ENCODE results near the gene ELL2.
"Not testable (repeated sequence)": the region's sequence is repeated elsewhere in the genome, so short reads cannot be mapped to it uniquely, and the experiment has no call there.

Gene ELL2

DNA sequence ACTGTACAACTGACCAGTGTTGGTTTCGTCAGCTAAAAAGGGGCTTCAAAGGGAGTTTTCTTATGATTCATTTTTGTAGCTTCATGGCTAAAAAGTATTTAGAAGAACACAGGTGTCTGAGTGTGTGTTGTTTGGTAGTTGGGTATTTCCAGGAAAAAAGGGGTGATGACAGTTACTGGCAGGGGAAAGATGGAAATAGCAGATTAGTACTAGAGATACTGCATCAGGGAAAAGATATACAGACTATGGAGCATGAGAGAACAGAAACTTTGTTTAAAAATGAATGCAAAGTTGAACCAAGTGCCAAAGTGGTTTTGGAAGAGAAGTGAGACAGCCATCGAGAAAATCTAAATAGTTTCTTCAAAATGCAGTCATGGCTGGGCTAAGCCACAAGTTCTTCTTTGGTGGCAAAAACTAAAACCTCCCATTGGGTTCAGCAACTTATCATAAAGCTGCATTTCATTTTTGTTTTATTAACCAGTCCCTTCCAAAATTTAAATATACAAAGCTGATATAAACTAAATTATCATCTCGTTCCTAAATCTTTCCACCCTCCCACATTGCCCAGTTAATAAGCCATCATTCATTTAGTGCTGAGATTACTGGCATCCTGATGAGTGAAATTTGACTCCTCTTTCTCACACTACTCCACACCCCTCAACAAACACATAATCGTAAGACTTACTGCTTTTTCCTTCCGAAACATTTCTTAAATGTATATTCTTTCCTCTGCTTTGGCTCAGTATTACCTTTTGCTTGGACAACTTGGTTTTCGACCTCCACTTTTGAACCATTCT, 33.5 kb downstream of the ELL2 start:
- DNase-seq = no peak

DNA sequence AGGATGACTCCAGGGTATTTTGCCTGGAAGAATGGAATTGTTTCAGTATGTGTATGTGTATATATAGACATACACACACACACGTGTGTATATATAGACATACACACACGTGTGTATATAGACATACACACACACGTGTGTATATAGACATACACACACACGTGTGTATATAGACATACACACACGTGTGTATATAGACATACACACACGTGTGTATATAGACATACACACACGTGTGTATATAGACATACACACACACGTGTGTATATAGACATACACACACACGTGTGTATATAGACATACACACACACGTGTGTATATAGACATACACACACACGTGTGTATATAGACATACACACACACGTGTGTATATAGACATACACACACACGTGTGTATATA, 34.4 kb downstream of the ELL2 start:
- DNase-seq = not testable (repeated sequence)

DNA sequence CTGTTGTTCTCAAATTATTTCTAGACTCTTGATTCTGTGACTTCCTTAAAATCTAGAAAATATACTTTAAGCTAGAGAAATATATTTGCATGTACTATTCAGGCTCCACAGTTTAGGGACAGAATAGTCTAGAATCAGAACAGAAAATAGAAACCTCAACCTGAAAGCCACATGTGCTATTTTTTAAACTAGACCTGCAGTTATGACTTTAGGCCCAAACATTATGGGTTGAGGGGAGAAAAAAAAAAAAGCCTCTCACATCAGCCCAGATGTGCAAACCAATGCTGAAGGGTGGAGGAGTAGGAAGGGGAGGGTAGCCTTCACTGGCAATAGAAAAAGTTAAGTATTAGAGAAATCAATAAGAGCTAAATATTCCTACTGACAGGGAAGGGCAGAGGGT, 35.7 kb downstream of the ELL2 start:
- no peak for DNase-seq

DNA sequence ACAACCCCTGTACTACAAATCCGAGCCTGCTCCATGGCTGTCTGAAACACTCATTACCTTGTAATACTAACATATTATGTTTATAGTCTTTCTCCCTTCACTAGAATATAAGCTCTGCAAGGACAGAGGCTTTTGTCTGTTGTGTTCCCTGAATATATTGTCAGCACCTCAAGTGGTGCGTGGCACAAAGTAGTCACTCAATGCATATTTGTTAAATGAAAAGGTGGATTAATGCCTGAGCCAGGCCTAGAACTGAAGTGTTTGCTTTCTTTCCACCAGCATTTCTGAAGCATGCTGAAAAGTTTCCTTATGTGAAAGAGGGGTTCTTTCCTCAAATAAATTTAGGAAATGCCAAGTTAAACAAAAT, 36.3 kb downstream of the ELL2 start:
- DNase-seq = no peak

GRCh38 chr5:95924720-95925377, 36.8 kb downstream of the ELL2 start:
- DNase-seq = no peak

DNA sequence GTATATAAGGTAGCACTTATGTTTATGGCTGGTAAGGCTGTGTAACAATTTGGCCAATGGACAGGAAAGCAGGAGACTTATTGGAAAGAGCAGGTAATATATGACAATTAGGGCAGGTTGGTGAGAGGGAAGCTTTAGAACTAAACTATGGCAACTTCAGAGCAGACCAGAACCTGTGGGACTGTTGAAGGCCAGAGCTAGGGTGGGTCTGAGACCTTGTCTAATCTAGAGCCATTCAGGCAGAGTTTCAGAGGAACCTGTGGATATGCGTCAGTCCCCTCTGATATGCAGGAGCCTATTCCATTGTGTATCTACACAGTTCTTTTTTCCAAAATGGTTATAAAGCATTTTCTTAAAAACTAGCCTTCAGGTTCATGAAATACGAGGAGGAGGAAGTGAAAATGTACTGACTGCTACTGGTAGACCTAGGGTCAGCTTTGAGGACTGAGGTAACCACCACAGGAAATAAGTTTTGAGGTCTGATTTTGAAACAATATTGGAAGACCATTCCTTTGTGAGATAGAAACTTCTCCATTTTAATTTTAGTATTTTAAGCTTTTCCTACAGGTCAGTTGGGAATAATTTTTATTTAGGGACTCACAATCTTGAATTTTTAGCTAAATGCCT, 37.6 kb downstream of the ELL2 start:
- DNase-seq = no peak

DNA sequence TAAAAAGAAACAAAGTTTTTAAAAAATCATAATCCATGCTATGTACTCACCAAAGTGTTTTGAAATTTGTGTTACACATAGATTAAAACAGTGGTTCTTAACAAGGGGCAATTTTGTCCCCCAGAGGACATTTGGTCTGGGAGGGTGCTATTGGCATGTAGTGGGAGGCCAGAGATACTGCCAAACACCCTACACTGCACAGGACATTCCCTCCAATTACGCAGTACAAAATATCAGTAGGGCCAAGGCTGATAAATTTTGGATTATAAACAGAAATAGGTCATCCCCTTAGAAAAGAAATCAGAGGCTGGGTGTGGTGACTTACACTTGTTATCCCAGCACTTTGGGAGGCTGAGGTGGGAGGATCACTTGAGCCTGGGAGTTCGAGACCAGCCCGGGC, 38.9 kb downstream of the ELL2 start:
- no peak for DNase-seq

GRCh38 chr5:95921501-95921900, 40.1 kb downstream of the ELL2 start:
- no peak for DNase-seq

DNA sequence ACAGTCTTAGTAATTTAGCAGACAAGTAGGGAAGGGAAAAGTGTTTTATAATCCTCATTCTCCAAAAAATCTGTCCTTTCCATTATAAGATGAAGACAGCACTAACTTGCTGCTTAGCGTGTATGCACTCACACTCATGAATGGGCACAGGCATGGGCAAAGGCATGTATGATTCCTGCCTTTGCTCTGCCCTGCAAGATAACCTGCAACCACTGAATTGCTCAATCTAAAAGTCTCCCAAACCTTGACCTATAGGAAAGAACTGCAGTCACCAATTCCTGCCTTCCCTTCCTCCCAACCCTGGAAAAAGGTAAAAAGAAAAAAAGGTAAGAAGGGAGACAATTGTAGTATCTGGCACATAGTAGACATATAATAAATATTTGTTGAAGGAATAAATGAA, 40.8 kb downstream of the ELL2 start:
- DNase-seq = no peak

DNA sequence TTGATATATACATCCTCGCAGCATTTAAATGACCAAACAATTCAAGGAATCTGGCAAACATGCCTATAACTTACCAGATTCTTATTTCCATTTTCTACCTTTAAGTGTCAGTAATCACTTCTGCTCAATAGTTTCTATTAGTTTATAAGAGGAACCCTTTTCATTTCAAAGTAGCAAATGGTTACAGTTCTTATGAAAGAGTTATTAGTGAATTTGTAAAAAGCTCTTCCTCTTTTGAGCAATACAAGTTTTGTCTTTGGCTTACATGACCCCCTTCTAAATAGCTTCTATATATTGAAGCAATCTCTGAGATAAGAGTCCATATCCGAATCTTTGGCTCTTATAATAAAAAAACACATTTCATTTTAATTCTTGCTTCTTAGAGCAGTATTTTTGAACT, 42.0 kb downstream of the ELL2 start:
- no peak for DNase-seq

DNA sequence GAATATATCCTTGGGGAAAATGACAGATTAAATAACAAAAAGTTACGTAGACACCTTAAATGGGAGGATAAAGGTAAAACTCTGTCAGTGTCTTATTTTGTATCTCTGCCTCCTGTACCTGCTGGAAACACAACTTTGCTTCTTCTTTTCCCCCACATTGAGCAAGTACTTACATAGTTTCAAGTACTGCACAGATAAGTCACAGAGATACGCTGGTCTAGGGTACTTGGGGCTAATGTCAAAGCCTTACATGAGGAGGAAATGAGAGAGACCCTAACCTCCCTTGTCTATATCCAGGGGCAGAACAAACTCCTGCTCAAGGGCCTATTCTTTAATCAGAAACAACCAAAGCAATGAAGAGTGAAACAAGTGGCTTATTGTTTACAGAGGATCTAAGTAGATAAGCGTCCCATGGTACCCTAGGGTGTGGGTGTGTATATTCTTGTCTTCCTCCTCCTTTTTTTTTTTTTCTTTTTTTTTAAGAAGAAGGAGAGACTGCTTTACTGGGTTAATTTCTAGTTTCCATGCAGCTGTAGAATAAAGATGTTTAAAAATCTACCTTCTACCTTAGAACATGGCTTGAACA, 43.1 kb downstream of the ELL2 start:
- DNase-seq = no peak

GRCh38 chr5:95917207-95917606, 44.4 kb downstream of the ELL2 start:
- no peak for DNase-seq

GRCh38 chr5:95916687-95917085, 45.0 kb downstream of the ELL2 start:
- DNase-seq = no peak

DNA sequence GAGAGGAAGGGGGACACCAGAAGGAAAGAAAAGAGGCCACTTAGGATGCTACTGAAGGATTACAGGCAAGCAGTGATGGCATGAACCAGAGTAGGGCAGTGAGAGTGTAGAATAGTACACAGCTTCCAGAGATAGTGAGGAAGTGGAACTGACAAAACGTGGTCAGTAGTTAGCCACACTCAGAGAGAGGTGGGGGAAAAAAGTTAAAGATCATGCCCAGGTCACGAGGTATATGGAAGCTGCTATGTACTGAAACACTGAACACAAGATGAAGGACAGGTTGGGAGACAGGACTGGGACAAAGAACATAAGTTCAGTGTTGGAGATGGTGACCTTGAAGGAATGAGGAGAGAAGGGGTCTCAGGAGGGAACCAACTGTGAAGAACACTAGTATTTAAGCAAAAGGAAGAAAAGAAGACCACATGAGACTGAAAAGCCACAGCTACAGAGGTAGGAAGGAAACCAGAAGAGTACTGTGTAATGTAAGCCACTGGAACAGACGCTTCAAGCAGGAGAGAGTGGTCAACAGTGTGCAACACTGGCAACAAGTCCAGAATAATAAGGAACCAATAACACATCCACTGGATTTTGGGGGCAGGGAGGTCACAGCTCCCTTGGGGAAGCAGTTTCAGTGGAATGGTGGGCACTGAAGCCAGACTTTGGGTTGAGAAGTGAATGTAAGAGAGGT, 45.5 kb downstream of the ELL2 start:
- DNase-seq = no peak

GRCh38 chr5:95913663-95914062, 48.0 kb downstream of the ELL2 start:
- DNase-seq = peak; percentile 6

DNA sequence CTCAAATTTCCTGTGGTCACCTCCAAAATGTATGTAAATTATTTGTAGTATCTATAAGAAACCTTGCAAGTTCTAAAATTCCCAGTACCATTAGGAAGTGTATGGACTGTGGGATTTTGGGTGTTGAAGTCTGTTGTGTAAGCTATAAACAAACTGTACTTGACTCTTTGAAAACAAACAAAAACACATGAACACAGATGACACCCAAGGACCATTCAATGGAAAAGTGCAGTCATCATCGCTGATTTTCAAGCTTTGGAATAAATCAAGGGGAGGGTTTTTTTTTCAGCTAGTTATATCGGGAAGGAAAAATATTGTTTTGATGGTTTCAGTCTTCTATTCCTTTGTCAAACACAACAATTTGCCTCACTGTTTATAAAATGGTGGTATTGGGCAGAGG, 49.6 kb downstream of the ELL2 start:
- no peak for DNase-seq

- no peak for DNase-seq
Measured at GRCh38 chr5:95910521-95910920, 51.1 kb downstream of the ELL2 start.

DNA sequence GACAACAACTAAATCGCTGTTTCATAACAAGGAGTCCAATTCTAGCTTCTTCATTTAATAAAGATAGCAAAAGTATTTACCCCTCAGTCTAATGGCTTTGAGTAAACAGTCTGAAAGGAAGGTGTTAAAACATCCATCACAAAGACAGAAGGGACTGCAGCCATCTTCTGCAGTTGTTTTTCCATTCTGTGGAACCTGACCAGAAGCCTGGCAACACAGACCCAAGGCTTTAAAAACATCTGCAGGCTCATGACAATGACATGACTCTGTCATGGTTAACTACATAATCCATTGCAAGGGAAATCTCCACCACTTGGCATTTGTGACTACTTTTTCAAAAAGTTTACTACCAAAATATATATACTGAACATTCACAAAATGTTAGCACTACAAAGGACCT, 51.9 kb downstream of the ELL2 start:
- DNase-seq = no peak

- DNase-seq = no peak
Measured at GRCh38 chr5:95908799-95909198, 52.9 kb downstream of the ELL2 start.

DNA sequence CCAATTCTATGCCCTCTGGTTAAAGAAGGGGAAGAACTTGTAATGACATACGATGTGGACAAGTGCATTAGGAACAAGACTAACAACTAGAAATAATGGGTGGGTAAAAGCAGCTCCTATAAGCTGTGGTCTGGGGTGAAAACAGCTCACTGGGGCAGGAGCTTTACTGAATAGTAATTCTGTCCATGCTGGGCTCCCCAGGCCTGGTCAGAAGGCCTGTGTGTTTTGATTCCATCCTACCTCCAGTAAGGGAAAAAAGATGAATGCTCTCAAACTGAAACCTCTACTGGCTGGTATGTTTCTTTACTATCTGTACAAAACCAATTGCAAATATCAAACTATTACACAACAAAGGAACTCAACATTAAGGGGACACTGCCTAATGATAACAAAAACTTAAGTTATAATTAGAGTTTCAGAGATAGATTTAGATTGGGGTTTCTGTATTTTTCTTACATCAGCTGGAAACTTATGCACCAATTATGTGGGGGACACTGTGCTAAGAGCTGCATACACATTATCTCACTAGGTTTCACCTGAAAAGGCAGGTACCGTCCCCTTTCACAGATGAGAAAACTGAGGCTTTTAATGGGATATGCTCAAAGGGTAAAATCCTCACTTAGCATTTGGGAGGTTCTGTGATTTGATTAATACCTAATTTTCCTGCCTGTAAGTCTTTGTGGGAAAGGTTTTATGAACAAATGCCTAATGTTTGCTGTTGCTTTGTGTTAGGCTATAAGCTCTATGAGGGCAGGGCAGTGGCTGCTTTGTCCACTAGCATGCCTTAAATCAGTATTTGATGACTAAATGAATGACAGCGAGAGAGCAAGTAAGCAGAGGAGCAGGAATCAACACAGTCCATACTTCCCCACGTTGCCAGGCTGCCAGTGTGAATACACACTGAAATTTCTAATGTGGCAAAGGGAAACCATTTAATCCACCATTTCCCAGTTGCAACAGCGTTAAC, 53.6 kb downstream of the ELL2 start:
- DNase-seq = no peak

DNA sequence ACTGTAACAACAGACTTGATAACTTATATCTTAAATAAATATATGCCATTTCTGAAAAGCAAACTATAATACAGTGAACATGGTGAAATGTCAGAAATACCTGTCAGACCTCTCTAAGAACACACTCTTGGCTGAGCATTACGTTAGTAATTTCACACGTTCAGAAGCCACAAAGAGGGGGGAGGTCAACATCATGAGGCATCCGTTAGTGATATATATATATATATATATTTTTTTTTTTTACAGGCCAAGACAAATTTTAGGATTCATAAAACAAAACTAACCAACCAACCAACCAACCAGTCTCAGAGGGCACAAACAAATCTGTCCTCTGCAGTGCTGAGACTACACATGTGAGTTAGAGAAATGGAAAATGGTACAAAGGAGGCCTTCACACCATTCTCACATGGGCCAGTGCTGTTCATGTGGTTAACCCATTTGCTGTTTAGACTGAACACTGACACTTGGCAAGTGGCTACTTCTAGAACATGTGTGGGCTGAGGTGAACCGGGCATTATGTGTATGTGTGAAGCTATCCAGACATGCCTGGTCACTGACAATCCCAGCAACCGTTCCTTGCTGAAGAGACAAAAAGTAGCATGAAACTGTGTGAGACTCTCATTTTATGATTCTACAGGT, 54.5 kb downstream of the ELL2 start:
- DNase-seq = no peak

DNA sequence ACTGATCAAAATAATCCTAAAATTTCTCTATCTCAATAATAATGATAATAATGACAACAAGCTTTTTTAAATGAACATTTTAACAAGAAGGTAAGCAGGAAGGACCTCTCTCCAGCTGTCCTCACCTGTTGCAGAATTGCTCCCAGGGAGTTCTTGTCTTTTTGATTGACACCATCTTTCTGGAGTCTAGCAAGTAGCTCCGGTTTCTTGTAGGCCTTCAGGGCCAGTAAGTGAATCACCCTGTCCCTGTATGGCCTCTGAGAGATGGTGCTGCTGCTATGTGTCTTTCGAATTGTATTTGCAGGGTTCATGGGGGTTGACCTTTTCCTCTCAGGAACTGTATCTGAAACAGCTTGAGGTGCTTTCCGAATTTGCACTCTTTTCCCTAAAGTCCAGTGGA, 55.3 kb downstream of the ELL2 start:
- DNase-seq = not testable (repeated sequence)
